GM23338 (cell line): ENCODE data around the gene TERB2.

Source experiments
- CTCF ChIP-seq, 2 experiments: fragments of 200-600 bp in 1 of 2; sonication (generic) in 1 of 2; conservative IDR thresholded peaks; 2 replicates each; pipeline versions ENCODE4 v1.5.1 to v1.6.1; 2016 to 2017; ENCODE audit warnings: antibody characterized with exemption in 2 of 2, low read depth in 2 of 2, mild to moderate bottlenecking in 2 of 2, moderate library complexity in 1 of 2
- EZH2 ChIP-seq: fragments of 200-600 bp; sonication (generic); IDR thresholded peaks from one replicate; pipeline ENCODE4 v1.8.0; 2017; ENCODE audit warnings: antibody characterized with exemption, mild to moderate bottlenecking, low read depth; ENCODE audit not compliant: unreplicated experiment

GRCh38 chr15:45009046-45009445 is 52.6 kb downstream of the TERB2 start:
- TF ChIP-seq CTCF (conservative IDR thresholded peaks at IDR 0.05; ENCODE audit: low read depth in 2 of 2), result no peak
- no peak for TF ChIP-seq EZH2
